ENCODE results near the gene OR5K4. TPM values are rescaled to one million over a fixed set of nuclear protein-coding genes. Genes with fewer than 3 reads are reported as not detected.

Gene OR5K4
- total and polyA plus RNA-seq, 9 of the 15 experiments (the other 6 are each of a cell fraction or from before 2014, with no cell fraction given): not detected

DNA sequence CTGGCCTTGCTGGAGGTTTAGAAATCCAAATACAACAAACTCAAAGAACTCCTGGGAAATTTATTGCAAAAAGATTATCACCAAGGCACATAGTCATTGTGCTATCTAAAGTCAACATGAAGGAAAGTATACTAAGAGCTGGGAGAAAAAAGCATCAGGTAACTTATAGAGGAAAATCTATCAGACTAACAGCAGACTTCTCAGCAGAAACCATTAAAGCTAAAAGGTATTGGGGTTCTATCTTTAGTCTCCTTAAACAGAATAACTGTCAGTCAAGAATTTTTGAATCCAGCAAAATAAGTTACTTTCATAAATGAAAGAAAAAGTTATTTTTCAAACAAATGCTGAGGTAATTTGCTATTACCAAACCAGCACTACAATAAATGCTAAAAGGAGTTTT, 44.9 kb downstream of the OR5K4 start:
- CTCF ChIA-PET (ENCODE audit: low intra/inter-chr PET ratio): no interaction called here
- BruUV-seq (replicated peaks): no TSS peak
- no peak for TF ChIP-seq ZNF76 (CRISPR knock-in tag; IDR thresholded peaks at IDR 0.05; ENCODE audit: borderline replicate concordance)
- no peak for TF ChIP-seq ATF7 (IDR thresholded peaks at IDR 0.05)
- no peak for TF ChIP-seq HEY1 (CRISPR knock-in tag; IDR thresholded peaks at IDR 0.05; ENCODE audit: borderline replicate concordance)
- no peak for TF ChIP-seq FUS (optimal IDR thresholded peaks at IDR 0.05; ENCODE audit: low read depth, low read length)
- TF ChIP-seq, protein P1, sequence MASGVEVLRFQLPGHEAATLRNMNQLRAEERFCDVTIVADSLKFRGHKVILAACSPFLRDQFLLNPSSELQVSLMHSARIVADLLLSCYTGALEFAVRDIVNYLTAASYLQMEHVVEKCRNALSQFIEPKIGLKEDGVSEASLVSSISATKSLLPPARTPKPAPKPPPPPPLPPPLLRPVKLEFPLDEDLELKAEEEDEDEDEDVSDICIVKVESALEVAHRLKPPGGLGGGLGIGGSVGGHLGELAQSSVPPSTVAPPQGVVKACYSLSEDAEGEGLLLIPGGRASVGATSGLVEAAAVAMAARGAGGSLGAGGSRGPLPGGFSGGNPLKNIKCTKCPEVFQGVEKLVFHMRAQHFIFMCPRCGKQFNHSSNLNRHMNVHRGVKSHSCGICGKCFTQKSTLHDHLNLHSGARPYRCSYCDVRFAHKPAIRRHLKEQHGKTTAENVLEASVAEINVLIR (CRISPR knock-in tag; IDR thresholded peaks at IDR 0.05): no peak
- no peak for TF ChIP-seq DNMT1 (IDR thresholded peaks at IDR 0.05)
- TF ChIP-seq, protein P2, sequence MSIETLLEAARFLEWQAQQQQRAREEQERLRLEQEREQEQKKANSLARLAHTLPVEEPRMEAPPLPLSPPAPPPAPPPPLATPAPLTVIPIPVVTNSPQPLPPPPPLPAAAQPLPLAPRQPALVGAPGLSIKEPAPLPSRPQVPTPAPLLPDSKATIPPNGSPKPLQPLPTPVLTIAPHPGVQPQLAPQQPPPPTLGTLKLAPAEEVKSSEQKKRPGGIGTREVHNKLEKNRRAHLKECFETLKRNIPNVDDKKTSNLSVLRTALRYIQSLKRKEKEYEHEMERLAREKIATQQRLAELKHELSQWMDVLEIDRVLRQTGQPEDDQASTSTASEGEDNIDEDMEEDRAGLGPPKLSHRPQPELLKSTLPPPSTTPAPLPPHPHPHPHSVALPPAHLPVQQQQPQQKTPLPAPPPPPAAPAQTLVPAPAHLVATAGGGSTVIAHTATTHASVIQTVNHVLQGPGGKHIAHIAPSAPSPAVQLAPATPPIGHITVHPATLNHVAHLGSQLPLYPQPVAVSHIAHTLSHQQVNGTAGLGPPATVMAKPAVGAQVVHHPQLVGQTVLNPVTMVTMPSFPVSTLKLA (conservative IDR thresholded peaks at IDR 0.05): no peak
- TF ChIP-seq, protein P3, sequence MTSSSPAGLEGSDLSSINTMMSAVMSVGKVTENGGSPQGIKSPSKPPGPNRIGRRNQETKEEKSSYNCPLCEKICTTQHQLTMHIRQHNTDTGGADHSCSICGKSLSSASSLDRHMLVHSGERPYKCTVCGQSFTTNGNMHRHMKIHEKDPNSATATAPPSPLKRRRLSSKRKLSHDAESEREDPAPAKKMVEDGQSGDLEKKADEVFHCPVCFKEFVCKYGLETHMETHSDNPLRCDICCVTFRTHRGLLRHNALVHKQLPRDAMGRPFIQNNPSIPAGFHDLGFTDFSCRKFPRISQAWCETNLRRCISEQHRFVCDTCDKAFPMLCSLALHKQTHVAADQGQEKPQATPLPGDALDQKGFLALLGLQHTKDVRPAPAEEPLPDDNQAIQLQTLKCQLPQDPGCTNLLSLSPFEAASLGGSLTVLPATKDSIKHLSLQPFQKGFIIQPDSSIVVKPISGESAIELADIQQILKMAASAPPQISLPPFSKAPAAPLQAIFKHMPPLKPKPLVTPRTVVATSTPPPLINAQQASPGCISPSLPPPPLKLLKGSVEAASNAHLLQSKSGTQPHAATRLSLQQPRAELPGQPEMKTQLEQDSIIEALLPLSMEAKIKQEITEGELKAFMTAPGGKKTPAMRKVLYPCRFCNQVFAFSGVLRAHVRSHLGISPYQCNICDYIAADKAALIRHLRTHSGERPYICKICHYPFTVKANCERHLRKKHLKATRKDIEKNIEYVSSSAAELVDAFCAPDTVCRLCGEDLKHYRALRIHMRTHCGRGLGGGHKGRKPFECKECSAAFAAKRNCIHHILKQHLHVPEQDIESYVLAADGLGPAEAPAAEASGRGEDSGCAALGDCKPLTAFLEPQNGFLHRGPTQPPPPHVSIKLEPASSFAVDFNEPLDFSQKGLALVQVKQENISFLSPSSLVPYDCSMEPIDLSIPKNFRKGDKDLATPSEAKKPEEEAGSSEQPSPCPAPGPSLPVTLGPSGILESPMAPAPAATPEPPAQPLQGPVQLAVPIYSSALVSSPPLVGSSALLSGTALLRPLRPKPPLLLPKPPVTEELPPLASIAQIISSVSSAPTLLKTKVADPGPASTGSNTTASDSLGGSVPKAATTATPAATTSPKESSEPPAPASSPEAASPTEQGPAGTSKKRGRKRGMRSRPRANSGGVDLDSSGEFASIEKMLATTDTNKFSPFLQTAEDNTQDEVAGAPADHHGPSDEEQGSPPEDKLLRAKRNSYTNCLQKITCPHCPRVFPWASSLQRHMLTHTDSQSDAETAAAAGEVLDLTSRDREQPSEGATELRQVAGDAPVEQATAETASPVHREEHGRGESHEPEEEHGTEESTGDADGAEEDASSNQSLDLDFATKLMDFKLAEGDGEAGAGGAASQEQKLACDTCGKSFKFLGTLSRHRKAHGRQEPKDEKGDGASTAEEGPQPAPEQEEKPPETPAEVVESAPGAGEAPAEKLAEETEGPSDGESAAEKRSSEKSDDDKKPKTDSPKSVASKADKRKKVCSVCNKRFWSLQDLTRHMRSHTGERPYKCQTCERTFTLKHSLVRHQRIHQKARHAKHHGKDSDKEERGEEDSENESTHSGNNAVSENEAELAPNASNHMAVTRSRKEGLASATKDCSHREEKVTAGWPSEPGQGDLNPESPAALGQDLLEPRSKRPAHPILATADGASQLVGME (CRISPR knock-in tag; IDR thresholded peaks at IDR 0.05): no peak
- TF ChIP-seq, protein P4, sequence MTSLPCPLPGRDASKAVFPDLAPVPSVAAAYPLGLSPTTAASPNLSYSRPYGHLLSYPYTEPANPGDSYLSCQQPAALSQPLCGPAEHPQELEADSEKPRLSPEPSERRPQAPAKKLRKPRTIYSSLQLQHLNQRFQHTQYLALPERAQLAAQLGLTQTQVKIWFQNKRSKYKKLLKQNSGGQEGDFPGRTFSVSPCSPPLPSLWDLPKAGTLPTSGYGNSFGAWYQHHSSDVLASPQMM (CRISPR knock-in tag; IDR thresholded peaks at IDR 0.05): no peak
- TF ChIP-seq SAFB (IDR thresholded peaks at IDR 0.05; ENCODE audit: borderline replicate concordance, low read depth, low read length): no peak
- TF ChIP-seq IFI16 (CRISPR knock-in tag; IDR thresholded peaks at IDR 0.05): no peak
- TF ChIP-seq TEAD2 (tag; IDR thresholded peaks at IDR 0.05): no peak
- TF ChIP-seq, protein P5, sequence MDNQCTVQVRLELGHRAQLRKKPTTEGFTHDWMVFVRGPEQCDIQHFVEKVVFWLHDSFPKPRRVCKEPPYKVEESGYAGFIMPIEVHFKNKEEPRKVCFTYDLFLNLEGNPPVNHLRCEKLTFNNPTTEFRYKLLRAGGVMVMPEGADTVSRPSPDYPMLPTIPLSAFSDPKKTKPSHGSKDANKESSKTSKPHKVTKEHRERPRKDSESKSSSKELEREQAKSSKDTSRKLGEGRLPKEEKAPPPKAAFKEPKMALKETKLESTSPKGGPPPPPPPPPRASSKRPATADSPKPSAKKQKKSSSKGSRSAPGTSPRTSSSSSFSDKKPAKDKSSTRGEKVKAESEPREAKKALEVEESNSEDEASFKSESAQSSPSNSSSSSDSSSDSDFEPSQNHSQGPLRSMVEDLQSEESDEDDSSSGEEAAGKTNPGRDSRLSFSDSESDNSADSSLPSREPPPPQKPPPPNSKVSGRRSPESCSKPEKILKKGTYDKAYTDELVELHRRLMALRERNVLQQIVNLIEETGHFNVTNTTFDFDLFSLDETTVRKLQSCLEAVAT (IDR thresholded peaks at IDR 0.05): no peak
- no peak for TF ChIP-seq STAT5B (CRISPR knock-in tag; IDR thresholded peaks at IDR 0.05)

More for the DNA sequence above, 44.9 kb downstream of the OR5K4 start:
- POLR2A ChIA-PET: no interaction called here
- Histone ChIP-seq H3K4me3 (no peak overlapping the region), H3K27me3 (ENCODE audit: control insufficient read depth in 2 of 2, insufficient read depth in 2 of 2, low read length in 2 of 2) (no peaks in the 10 kb centered on the region), H3K79me2 (ENCODE audit: control insufficient read depth, insufficient read depth, low read length) (no peaks in the 10 kb centered on the region), H3K4me2 (ENCODE audit: insufficient read depth, low read length) (no peak overlapping the region), H2AFZ (ENCODE audit: low read depth, low read length) (no peak overlapping the region), H3K9me3 (replicated peaks; ENCODE audit: control insufficient read depth, insufficient read depth, low read depth, low read length) (no peaks in the 10 kb centered on the region; the same call in 1 of the 2 replicates), H3K27ac (ENCODE audit: extremely low read depth, low read depth, low read length) (no peak overlapping the region), H3K9me1 (ENCODE audit: control insufficient read depth, insufficient read depth, low read length) (no peaks in the 10 kb centered on the region), H3K36me3 (ENCODE audit: control insufficient read depth, insufficient read depth, low read length) (no peaks in the 10 kb centered on the region), H4K20me1 (replicated peaks; ENCODE audit: control insufficient read depth, insufficient read depth, low read length) (no peaks in the 10 kb centered on the region), H3K4me1 (replicated peaks in 1 of 2; ENCODE audit: control insufficient read depth in 2 of 2, insufficient read depth in 2 of 2, low read length in 2 of 2) (no peaks in the 10 kb centered on the region), H3K9ac (ENCODE audit: insufficient read depth in 1 of 2, low read depth in 2 of 2, low read length in 2 of 2) (no peak overlapping the region)
- DNase-seq (ENCODE audit: extremely low read depth in 1 of 4, low spot score in 3 of 4): no peak
- no peak for ATAC-seq
- intact Hi-C loops (cut with micrococcal nuclease): no loop called here
- in situ Hi-C loops (cut with MboI): no loop called here
- no peak for FAIRE-seq

Data from K562 (cell line).